H1 (cell line): ENCODE data around the gene KRT76. TPM values are rescaled to one million over a fixed set of nuclear protein-coding genes. Genes with fewer than 3 reads are reported as not detected.

Experiments used
- CEBPB ChIP-seq: IDR thresholded peaks from 2 replicates; pipeline ENCODE4 v1.6.1; 2012; ENCODE audit warnings: low read depth, low read length
- CTBP2 ChIP-seq: IDR thresholded peaks from 2 replicates; pipeline ENCODE4 v1.7.0; 2011; ENCODE audit warnings: borderline replicate concordance, mild to moderate bottlenecking, moderate library complexity, mixed read lengths, low read length; ENCODE audit not compliant: insufficient read depth, insufficient read length
- PHF8 ChIP-seq: fragments of 200-600 bp; sonication (generic); conservative IDR thresholded peaks from 2 replicates; pipeline ENCODE4 v1.7.1; 2012; ENCODE audit warnings: low read depth, mild to moderate bottlenecking, inconsistent platforms, low read length, moderate library complexity
- TEAD4 ChIP-seq: IDR thresholded peaks from 2 replicates; pipeline ENCODE4 v1.6.1; 2012; ENCODE audit warnings: low read depth, low read length, inconsistent platforms, mixed read lengths
- polyA plus RNA-seq, 7 experiments: library from polyadenylated mRNA; depleted of rRNA in 3 of 7; stranded (reverse) in 5 of 7; unstranded in 2 of 7; fragments of >200 nt in 5 of 7; fragments of 200-250 nt in 2 of 7; gene quantifications; 1 replicate in 5 of 7; 2 replicates in 1 of 7; 4 replicates in 1 of 7; pipeline versions ENCODE4 v1.2.1 to v1.2.3, GENCODE V29; 2011 to 2013; ENCODE audit warnings: missing spikeins in 2 of 7, mixed read lengths in 2 of 7
- total RNA-seq: library from RNA; stranded (reverse); fragmentation: NEBNext Ultra II Directional; extraction: Animal tissue kit (Norgen Biotek cat#: 25700); gene quantifications from 2 replicates; pipeline ENCODE4 v1.2.1, GENCODE V29; 2021

The KRT76 gene
- total and polyA plus RNA-seq, 2 of the 8 experiments (the other 6 are each of a cell fraction or from before 2014, with no cell fraction given) = not detected

DNA sequence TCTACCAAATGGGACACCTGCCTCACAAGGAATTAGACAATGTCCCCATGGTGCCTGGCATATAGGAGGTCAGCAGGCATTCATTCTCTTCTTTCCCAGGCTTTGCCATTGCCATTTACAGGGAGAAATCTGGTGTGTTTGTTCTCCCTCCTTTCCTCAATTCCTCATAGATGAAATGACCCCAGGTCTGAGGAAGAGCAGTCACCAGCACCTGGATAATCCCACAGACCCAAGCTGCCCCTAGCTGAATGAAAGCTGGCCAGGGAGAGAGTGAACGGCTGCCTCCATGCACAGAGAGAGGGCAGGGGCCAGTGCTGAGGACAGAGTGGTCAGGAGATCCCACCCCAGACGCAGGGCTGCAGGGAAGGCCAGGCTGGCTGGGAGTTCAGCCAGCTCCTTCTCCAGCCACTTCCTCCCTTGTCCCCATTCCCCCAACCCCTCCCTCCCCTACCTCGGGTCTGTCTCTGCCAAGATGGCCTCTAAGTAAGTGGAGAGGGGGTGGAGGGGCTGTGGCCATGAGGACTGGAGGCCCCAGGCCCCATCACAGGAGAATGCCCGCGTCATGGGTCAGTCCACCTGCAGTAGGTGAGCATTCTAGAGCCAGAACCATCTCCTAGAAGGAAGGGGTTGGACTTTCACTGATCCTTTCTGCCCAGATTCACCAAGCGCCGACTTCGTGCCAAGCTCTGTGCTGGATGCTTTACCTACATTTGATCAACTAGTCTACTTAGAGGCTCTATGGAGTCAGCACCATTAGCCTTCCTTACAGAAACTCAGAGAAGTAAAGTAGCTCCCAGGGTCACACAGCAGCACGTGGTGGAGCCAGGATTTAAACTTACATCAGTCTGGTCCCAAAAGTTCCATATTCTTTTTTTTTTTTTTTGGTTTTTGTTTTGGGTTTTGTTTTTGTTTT lies 38.8 kb upstream of the KRT76 start (continued):
- TF ChIP-seq PHF8 = no peak
- TF ChIP-seq CEBPB = no peak
- TF ChIP-seq TEAD4 = no peak
- TF ChIP-seq CTBP2 = no peak
